Heart left ventricle (tissue), 13 donors: Measurements from ENCODE around the gene TRPM2.

Experiments
- POLR2A ChIP-seq, 2 donors: fragments of 450-650 bp; IDR thresholded peaks; one replicate each; pipeline ENCODE4 v1.6.1; 2017; ENCODE audit warnings: antibody characterized with exemption in 2 of 2, mild to moderate bottlenecking in 2 of 2, moderate library complexity in 2 of 2
- TF ChIP-seq, protein P1 (sequence below), 12 donors: fragments of 200-600 bp; sonication (generic) in 4 of 12; IDR thresholded peaks; one replicate each; pipeline versions ENCODE4 v1.5.0 to v1.8.0; 2018 to 2022; ENCODE audit warnings: antibody characterized with exemption in 12 of 12, mild to moderate bottlenecking in 5 of 12
- donor health status: ischemic (EF 13 %, LVEDD 7.1; RV severe dilation, severe dysfunction).
- donor health status: DM: no; HTN: yes; CAD: no.
- donor health status: DM: no; HTN: no; CAD: no.
- donor health status: ischemic (EF 25% LVEDD 6.9; RV normal size, moderate dysfunction).
- donor health status: ischemic (EF 25% LVEDD 5.7; RV mildly dilated, moderate dysfunction).
- donor health status: ischemic (EF 35%, LVEDD 5.7; RV mildly dilated, moderate dysfunction).
- donor health status: nonischemic (EF 11% LVEDD 7.7; RV severe dilation, severe dysfunction).
- donor health status: DM: yes; HTN: yes; CAD: no.
- donor health status: PGD.
- donor health status: ischemic (EF 29% LVEDD 5.4; RV normal size, mild dysfunction).
- donor health status: nonischemic (EF 23%, LVEDD 6.1; RV moderate dilation, normal function).

DNA sequence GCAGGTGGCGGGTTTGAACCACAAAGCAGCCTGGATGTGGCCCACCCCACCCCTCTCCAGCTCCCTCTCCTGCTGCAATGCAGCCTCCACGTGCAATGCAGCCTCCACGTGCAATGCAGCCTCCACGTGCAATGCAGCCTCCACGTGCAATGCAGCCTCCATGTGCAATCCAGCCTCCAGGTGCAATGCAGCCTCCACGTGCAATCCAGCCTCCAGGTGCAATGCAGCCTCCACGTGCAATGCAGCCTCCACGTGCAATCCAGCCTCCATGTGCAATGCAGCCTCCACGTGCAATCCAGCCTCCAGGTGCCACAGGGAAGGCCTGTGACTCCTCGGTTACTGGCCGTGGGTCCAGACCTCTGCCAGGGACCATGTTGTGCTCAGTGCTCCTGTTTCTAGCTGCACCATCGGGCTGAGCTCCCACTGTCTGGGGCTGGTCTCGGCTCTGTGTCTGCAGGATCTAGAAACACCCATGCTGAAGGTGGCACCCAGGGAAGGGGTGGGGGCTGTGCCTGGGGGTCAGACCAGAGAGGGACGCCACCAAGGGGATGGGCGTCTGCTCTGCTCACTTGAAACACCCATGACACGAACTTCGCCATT lies 90.0 kb downstream of the TRPM2 start:
- TF ChIP-seq, protein P1, sequence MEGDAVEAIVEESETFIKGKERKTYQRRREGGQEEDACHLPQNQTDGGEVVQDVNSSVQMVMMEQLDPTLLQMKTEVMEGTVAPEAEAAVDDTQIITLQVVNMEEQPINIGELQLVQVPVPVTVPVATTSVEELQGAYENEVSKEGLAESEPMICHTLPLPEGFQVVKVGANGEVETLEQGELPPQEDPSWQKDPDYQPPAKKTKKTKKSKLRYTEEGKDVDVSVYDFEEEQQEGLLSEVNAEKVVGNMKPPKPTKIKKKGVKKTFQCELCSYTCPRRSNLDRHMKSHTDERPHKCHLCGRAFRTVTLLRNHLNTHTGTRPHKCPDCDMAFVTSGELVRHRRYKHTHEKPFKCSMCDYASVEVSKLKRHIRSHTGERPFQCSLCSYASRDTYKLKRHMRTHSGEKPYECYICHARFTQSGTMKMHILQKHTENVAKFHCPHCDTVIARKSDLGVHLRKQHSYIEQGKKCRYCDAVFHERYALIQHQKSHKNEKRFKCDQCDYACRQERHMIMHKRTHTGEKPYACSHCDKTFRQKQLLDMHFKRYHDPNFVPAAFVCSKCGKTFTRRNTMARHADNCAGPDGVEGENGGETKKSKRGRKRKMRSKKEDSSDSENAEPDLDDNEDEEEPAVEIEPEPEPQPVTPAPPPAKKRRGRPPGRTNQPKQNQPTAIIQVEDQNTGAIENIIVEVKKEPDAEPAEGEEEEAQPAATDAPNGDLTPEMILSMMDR (IDR thresholded peaks at IDR 0.05), result no peak
- TF ChIP-seq POLR2A (IDR thresholded peaks at IDR 0.05), result no peak
